ENCODE measurements around the gene PSMB9.

DNA sequence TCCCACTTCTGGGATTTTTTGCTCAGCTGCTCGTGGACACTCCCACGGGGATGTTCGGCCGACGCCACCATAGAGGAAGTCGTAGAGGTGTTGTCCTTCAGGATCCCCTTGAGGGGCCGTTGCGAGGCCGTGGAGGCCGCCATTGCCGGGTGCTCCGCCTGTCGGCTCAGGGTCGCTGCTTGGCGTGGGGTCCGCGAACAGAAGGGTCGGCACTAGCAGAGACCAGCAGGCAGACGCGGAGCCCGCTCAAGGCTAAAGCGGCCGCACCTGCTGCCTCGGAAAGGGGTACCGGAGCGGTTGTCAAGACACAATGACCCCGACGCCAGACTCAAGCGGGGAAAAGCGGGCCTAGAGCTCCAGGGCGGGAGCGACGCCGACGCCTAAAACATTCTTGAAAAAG, 25.7 kb downstream of the PSMB9 start:
- TF ChIP-seq, protein P1, sequence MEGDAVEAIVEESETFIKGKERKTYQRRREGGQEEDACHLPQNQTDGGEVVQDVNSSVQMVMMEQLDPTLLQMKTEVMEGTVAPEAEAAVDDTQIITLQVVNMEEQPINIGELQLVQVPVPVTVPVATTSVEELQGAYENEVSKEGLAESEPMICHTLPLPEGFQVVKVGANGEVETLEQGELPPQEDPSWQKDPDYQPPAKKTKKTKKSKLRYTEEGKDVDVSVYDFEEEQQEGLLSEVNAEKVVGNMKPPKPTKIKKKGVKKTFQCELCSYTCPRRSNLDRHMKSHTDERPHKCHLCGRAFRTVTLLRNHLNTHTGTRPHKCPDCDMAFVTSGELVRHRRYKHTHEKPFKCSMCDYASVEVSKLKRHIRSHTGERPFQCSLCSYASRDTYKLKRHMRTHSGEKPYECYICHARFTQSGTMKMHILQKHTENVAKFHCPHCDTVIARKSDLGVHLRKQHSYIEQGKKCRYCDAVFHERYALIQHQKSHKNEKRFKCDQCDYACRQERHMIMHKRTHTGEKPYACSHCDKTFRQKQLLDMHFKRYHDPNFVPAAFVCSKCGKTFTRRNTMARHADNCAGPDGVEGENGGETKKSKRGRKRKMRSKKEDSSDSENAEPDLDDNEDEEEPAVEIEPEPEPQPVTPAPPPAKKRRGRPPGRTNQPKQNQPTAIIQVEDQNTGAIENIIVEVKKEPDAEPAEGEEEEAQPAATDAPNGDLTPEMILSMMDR (IDR thresholded peaks at IDR 0.05; ENCODE audit: poor library complexity, severe bottlenecking): no peak
- TF ChIP-seq TAF1 (IDR thresholded peaks at IDR 0.05; ENCODE audit: low read depth): no peak
- no peak for TF ChIP-seq POLR2AphosphoS5 (IDR thresholded peaks at IDR 0.05)

All from neural cell (in vitro differentiated cells).